CD14-positive monocyte (primary cell): ENCODE results near the gene CDCA3. TPM values are rescaled to one million over a fixed set of nuclear protein-coding genes. Genes with fewer than 3 reads are reported as not detected.
A peak's percentile ranks its signal among the peaks of the same experiment; 100 is the strongest.

Experiments used
- DNase-seq, 3 donors: peaks; one replicate each; pipeline ENCODE4 v3.0.0-alpha.2; 2011 to 2022
- H2AFZ ChIP-seq: 2 replicates; pipeline ENCODE4 v1.6.0; 2012; ENCODE audit warnings: mild to moderate bottlenecking, low read depth, low read length, inconsistent platforms; ENCODE audit not compliant: insufficient read depth, poor library complexity, severe bottlenecking
- H3K27ac ChIP-seq, 2 donors: 1 replicate in 1 of 2; 2 replicates in 1 of 2; pipeline ENCODE4 v1.5.1; 2012 to 2013; ENCODE audit warnings: low read length in 2 of 2, control low read depth in 1 of 2, inconsistent platforms in 1 of 2, low read depth in 1 of 2, mild to moderate bottlenecking in 1 of 2
- H3K27me3 ChIP-seq, 2 donors: one replicate each; pipeline versions ENCODE4 v1.6.0 to v1.6.1; 2011 to 2013; ENCODE audit warnings: low read length in 2 of 2; ENCODE audit not compliant: control insufficient read depth in 2 of 2, insufficient read depth in 2 of 2
- H3K36me3 ChIP-seq, 2 donors: replicated peaks in 1 of 2; 1 replicate in 1 of 2; 2 replicates in 1 of 2; pipeline versions ENCODE4 v1.5.1 to v1.6.1; 2012 to 2013; ENCODE audit warnings: low read length in 2 of 2, control low read depth in 1 of 2, inconsistent platforms in 1 of 2, mild to moderate bottlenecking in 1 of 2; ENCODE audit not compliant: insufficient read depth in 2 of 2, control insufficient read depth in 1 of 2
- H3K4me1 ChIP-seq, 2 donors: 1 replicate in 1 of 2; 2 replicates in 1 of 2; pipeline versions ENCODE4 v1.5.1 to v1.6.1; 2012 to 2013; ENCODE audit warnings: low read length in 2 of 2, control low read depth in 1 of 2, inconsistent platforms in 1 of 2, mild to moderate bottlenecking in 1 of 2, moderate library complexity in 1 of 2; ENCODE audit not compliant: insufficient read depth in 2 of 2, control insufficient read depth in 1 of 2
- H3K4me2 ChIP-seq: replicated peaks from 2 replicates; pipeline ENCODE3; 2012; ENCODE audit warnings: low read length, moderate library complexity, mild to moderate bottlenecking; ENCODE audit not compliant: poor library complexity, severe bottlenecking; ENCODE audit errors: extremely low read depth
- H3K4me3 ChIP-seq, 3 experiments: fragments of 200-600 bp in 1 of 3; sonication (generic) in 1 of 3; replicated peaks in 1 of 3; 1 replicate in 2 of 3; 2 replicates in 1 of 3; pipeline ENCODE4 v1.5.1; 2011 to 2013; ENCODE audit warnings: low read length in 3 of 3, mild to moderate bottlenecking in 3 of 3, control low read depth in 2 of 3, low read depth in 2 of 3, inconsistent platforms in 1 of 3, moderate library complexity in 1 of 3
- H3K79me2 ChIP-seq: 2 replicates; pipeline ENCODE4 v1.6.0; 2012; ENCODE audit warnings: mild to moderate bottlenecking, control low read depth, inconsistent platforms, low read length, moderate library complexity; ENCODE audit not compliant: insufficient read depth
- H3K9ac ChIP-seq: 2 replicates; pipeline ENCODE4 v1.6.0; 2017; ENCODE audit warnings: low read length, mild to moderate bottlenecking; ENCODE audit not compliant: insufficient read depth, poor library complexity, severe bottlenecking
- H3K9me3 ChIP-seq, 2 donors: replicated peaks in 1 of 2; 1 replicate in 1 of 2; 2 replicates in 1 of 2; pipeline versions ENCODE4 v1.5.1 to v1.6.1; 2012 to 2013; ENCODE audit warnings: low read length in 2 of 2, control low read depth in 1 of 2; ENCODE audit not compliant: control insufficient read depth in 1 of 2, insufficient read depth in 1 of 2
- H4K20me1 ChIP-seq: 2 replicates; pipeline ENCODE4 v1.6.0; 2012; ENCODE audit warnings: mild to moderate bottlenecking, low read length, control low read depth, moderate library complexity; ENCODE audit not compliant: insufficient read depth
- H3K27ac Mint-ChIP-seq, 7 donors: one replicate each; pipeline ENCODE4 v1.8.0; 2020; ENCODE audit warnings: mild to moderate bottlenecking in 7 of 7, mixed read lengths in 7 of 7, moderate library complexity in 6 of 7, inconsistent platforms in 2 of 7
- H3K27me3 Mint-ChIP-seq, 3 donors: one replicate each; pipeline ENCODE4 v1.8.0; 2021 to 2022; ENCODE audit warnings: low read depth in 3 of 3, mild to moderate bottlenecking in 3 of 3, mixed read lengths in 3 of 3, moderate library complexity in 3 of 3, inconsistent platforms in 1 of 3
- H3K36me3 Mint-ChIP-seq, 2 donors: one replicate each; pipeline ENCODE4 v1.8.0; 2020; ENCODE audit warnings: mixed read lengths in 2 of 2, inconsistent platforms in 1 of 2, mild to moderate bottlenecking in 1 of 2
- H3K4me1 Mint-ChIP-seq: one replicate; pipeline ENCODE4 v1.8.0; 2020; ENCODE audit warnings: mild to moderate bottlenecking, mixed read lengths
- H3K4me3 Mint-ChIP-seq, 2 donors: one replicate each; pipeline ENCODE4 v1.8.0; 2020; ENCODE audit warnings: mild to moderate bottlenecking in 2 of 2, mixed read lengths in 2 of 2, moderate library complexity in 1 of 2
- H3K9me3 Mint-ChIP-seq, 7 donors: one replicate each; pipeline ENCODE4 v1.8.0; 2020 to 2022; ENCODE audit warnings: mixed read lengths in 7 of 7, mild to moderate bottlenecking in 6 of 7, moderate library complexity in 6 of 7, inconsistent platforms in 2 of 7
- WGBS: methylation state at CpG from one replicate; pipeline ENCODE4 v1.1.5; 2013; ENCODE audit warnings: missing lambda C conversion rate; ENCODE audit not compliant: insufficient coverage; 5-methylcytosine and 5-hydroxymethylcytosine counted together
- intact Hi-C, 2 donors: fragments of 100-400 bp; cut with micrococcal nuclease; formaldehyde crosslinking; loops; one replicate each; pipeline versions ENCODE4 v1.15.0 to v1.15.1; 2023
- polyA plus RNA-seq, 3 donors: library from polyadenylated mRNA; depleted of rRNA in 1 of 3; unstranded in 2 of 3; stranded (reverse) in 1 of 3; fragments of 300-500 nt in 2 of 3; fragments of >200 nt in 1 of 3; fragmentation: Illumina TruSeq in 2 of 3; gene quantifications; 1 replicate in 2 of 3; 2 replicates in 1 of 3; pipeline ENCODE4 v1.2.3, GENCODE V29; 2012 to 2021
- TF ChIP-seq, protein P1 (sequence below): fragments of 200-600 bp; IDR thresholded peaks from one replicate; pipeline ENCODE4 v1.8.0; 2022; ENCODE audit warnings: antibody characterized with exemption, mild to moderate bottlenecking

The CDCA3 gene
- polyA plus RNA-seq, 3 donors: 0.57 to 0.61 (median 0.59) TPM

DNA sequence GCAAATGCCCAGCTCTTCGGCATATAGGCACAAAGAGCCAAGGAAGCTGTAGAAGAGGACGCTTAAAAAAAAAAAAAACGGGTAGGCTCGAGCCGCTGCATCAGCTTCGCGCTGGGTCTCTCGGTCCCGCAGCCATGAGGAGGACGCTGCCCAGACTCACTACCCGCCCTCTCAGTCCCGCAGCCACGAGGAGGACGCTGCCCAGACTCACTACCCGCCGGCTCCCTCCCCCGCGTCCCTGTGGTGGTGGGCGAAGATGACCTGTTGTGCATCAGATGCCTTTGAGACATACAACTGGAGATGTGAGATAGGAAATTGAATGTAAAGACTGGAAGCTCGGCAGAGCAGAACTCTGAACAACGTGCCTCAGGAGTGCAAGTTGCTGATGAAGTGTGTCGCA, 33.5 kb upstream of the CDCA3 start:
- Histone ChIP-seq H3K27me3 (no peaks in the 10 kb centered on the region), H2AFZ (no peak overlapping the region), H4K20me1 (no peaks in the 10 kb centered on the region), H3K36me3 (peaks cover 13 to 33% of the 10 kb centered on the region in 2 donors), H3K4me2 (no peak overlapping the region), H3K4me1 (peaks cover 27 to 32% of the 10 kb centered on the region in 2 donors), H3K79me2 (peaks cover 4% of the 10 kb centered on the region), H3K9ac (no peak overlapping the region), H3K27ac (no peak overlapping the region), H3K4me3 (no peak overlapping the region), H3K9me3 (no peaks in the 10 kb centered on the region)
- H3K9me3 Mint-ChIP-seq: no peaks in the 10 kb centered on the region
- no peak overlapping the region for H3K4me3 Mint-ChIP-seq
- TF ChIP-seq, protein P1, sequence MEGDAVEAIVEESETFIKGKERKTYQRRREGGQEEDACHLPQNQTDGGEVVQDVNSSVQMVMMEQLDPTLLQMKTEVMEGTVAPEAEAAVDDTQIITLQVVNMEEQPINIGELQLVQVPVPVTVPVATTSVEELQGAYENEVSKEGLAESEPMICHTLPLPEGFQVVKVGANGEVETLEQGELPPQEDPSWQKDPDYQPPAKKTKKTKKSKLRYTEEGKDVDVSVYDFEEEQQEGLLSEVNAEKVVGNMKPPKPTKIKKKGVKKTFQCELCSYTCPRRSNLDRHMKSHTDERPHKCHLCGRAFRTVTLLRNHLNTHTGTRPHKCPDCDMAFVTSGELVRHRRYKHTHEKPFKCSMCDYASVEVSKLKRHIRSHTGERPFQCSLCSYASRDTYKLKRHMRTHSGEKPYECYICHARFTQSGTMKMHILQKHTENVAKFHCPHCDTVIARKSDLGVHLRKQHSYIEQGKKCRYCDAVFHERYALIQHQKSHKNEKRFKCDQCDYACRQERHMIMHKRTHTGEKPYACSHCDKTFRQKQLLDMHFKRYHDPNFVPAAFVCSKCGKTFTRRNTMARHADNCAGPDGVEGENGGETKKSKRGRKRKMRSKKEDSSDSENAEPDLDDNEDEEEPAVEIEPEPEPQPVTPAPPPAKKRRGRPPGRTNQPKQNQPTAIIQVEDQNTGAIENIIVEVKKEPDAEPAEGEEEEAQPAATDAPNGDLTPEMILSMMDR: no peak
- H3K4me1 Mint-ChIP-seq: peaks cover 29% of the 10 kb centered on the region
- intact Hi-C loops: no loop called here
- H3K27me3 Mint-ChIP-seq: peaks cover 0 to 1% (median 1%) of the 10 kb centered on the region in 3 donors
- no peak overlapping the region for H3K27ac Mint-ChIP-seq
- H3K36me3 Mint-ChIP-seq: peaks cover 26 to 31% of the 10 kb centered on the region in 2 donors
- 97% methylated on average over 18 of the region's 22 CpGs for WGBS
- no peak for DNase-seq

DNA sequence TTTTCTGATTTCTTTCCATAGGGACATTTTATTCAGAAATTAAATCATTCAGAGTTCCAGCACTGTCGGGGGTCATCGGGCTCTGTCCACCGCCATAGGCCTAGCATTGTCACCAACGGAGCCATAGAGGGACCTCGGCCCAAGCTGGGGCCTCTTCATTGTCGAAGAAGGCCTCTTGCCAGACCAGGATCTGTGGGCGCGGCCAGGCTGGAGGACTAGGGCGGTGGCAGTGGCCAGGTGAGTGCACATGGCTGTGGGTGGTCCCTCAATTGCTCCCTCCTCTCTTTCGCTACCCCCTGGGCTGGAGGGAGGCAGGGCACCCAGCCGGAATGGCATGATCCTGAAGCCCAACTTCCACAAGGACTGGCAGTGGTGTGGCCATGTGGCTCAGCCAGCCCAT, 32.6 kb upstream of the CDCA3 start:
- Histone ChIP-seq H3K27ac (no peak overlapping the region), H3K4me2 (no peak overlapping the region), H3K9me3 (no peaks in the 10 kb centered on the region), H3K36me3 (peaks cover 13 to 33% of the 10 kb centered on the region in 2 donors), H3K9ac (no peak overlapping the region), H2AFZ (no peak overlapping the region), H3K79me2 (peaks cover 4% of the 10 kb centered on the region), H4K20me1 (no peaks in the 10 kb centered on the region), H3K4me1 (peaks cover 28 to 33% of the 10 kb centered on the region in 2 donors), H3K4me3 (no peak overlapping the region), H3K27me3 (no peaks in the 10 kb centered on the region)
- Mint-ChIP-seq H3K4me3 (no peak overlapping the region), H3K27ac (peak overlapping the region in 2 of 7 donors; percentile 54 to 70), H3K4me1 (peaks cover 28% of the 10 kb centered on the region), H3K36me3 (peaks cover 28 to 31% of the 10 kb centered on the region in 2 donors), H3K27me3 (peaks cover 0 to 1% (median 0%) of the 10 kb centered on the region in 3 donors), H3K9me3 (no peaks in the 10 kb centered on the region)
- no peak for DNase-seq
- intact Hi-C loops: no loop called here
- over 99% methylated on average over 11 of the region's 11 CpGs for WGBS
- TF ChIP-seq, protein P1: no peak
